ENCODE results near the gene ZNF226.
"Not testable (repeated sequence)": the region's sequence is repeated elsewhere in the genome, so short reads cannot be mapped to it uniquely, and the experiment has no call there.

Gene ZNF226

DNA sequence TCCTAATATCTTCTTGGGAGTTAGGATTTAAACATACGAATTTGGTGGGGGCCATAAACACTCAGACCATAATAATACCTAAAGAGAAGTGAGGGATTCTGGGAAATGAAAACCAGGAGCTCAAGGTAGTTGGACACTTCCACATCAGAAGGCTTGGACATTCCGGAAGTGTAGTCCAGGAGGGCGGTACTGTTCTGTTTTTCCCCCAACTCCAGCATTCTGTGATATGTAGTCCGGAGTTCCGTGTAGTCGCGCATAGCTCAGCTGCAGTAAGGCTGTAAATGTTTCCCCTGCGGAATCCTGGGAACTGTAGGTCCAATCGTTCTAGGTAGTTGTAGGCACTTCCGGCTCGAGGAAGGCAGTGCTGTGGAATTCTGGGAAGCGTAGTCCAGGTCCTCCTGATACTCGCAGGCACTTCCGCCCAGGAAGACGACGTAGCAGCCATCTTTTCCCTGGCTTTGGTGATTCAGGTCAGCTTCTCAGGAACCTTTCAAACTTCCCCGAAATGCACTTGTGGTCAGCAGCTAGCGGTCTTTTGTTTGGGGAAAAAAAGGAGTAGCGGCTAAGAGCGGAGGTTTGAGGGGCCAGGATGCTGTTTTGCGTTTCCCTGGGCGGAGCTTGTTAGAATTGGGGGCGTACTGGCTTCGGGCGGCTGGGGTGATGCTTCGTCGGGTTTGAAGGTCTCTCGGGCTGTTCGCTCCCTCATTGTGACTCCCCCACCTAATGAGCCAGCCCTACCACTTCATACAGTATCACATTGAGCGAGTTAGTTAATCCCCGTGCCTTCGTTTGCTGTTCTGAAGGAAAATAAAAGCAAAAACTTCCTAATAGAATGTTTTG, at the start of gene ZNF226:
TSS of gene ZNF226 (plus strand) at position 428 of the 840 bp plus-strand sequence. CDS start 4,981 bp downstream, outside the sequence.
- peak within 1 kb of the TSS; percentile 29 to 88 (median 86) for H3K9ac ChIP-seq (ENCODE audit: low read length in 5 of 5)
- peak within 1 kb of the TSS; percentile 59 for H3K27ac ChIP-seq (ENCODE audit: low read depth, low read length)
- H3K4me1 ChIP-seq (ENCODE audit: control insufficient read depth in 5 of 5, insufficient read depth in 5 of 5, low read length in 5 of 5), result peaks cover 9 to 18% (median 14%) of the 10 kb centered on the region in 5 donors
- peaks cover 13 to 26% (median 23%) of the 10 kb centered on the region in 5 donors for H3K36me3 ChIP-seq (ENCODE audit: control insufficient read depth in 5 of 5, insufficient read depth in 5 of 5, low read length in 5 of 5)
- peaks cover 12 to 57% (median 48%) of the 10 kb centered on the region in 5 donors for H3K9me3 ChIP-seq (ENCODE audit: control insufficient read depth in 5 of 5, low read length in 5 of 5)
- no peaks in the 10 kb centered on the region for H3K27me3 ChIP-seq (ENCODE audit: control insufficient read depth in 5 of 5, insufficient read depth in 4 of 5, low read length in 5 of 5)
- H3K4me3 ChIP-seq (ENCODE audit: low read depth in 1 of 5, low read length in 5 of 5), result peak within 1 kb of the TSS; percentile 91 to 99 (median 97)

GRCh38 chr19:44121162-44121561, 43.7 kb upstream of the ZNF226 start:
- not testable (repeated sequence) for H3K9ac ChIP-seq (ENCODE audit: low read length in 5 of 5); H3K27ac ChIP-seq (ENCODE audit: low read depth, low read length); H3K4me3 ChIP-seq (ENCODE audit: low read depth in 1 of 5, low read length in 5 of 5); H3K4me1 ChIP-seq (ENCODE audit: control insufficient read depth in 5 of 5, insufficient read depth in 5 of 5, low read length in 5 of 5); H3K27me3 ChIP-seq (ENCODE audit: control insufficient read depth in 5 of 5, insufficient read depth in 4 of 5, low read length in 5 of 5)
- Histone ChIP-seq H3K9me3 (ENCODE audit: control insufficient read depth in 5 of 5, low read length in 5 of 5) (peaks cover 2 to 25% (median 14%) of the 10 kb centered on the region in 5 donors), H3K36me3 (ENCODE audit: control insufficient read depth in 5 of 5, insufficient read depth in 5 of 5, low read length in 5 of 5) (peaks cover 37 to 72% (median 52%) of the 10 kb centered on the region in 5 donors)

GRCh38 chr19:44131955-44132354, 32.9 kb upstream of the ZNF226 start:
- peaks cover 30 to 49% (median 47%) of the 10 kb centered on the region in 5 donors for H3K36me3 ChIP-seq (ENCODE audit: control insufficient read depth in 5 of 5, insufficient read depth in 5 of 5, low read length in 5 of 5)
- H3K4me3 ChIP-seq (ENCODE audit: low read depth in 1 of 5, low read length in 5 of 5), result peak overlapping the region; percentile 1 to 55 (median 30)
- no peak overlapping the region for H3K9ac ChIP-seq (ENCODE audit: low read length in 5 of 5)
- H3K27me3 ChIP-seq (ENCODE audit: control insufficient read depth in 5 of 5, insufficient read depth in 4 of 5, low read length in 5 of 5), result no peaks in the 10 kb centered on the region
- H3K9me3 ChIP-seq (ENCODE audit: control insufficient read depth in 5 of 5, low read length in 5 of 5), result peaks cover 37 to 73% (median 60%) of the 10 kb centered on the region in 5 donors
- no peak overlapping the region for H3K27ac ChIP-seq (ENCODE audit: low read depth, low read length)
- peaks cover 0 to 3% (median 0%) of the 10 kb centered on the region in 5 donors for H3K4me1 ChIP-seq (ENCODE audit: control insufficient read depth in 5 of 5, insufficient read depth in 5 of 5, low read length in 5 of 5)

GRCh38 chr19:44141191-44142058, 23.5 kb upstream of the ZNF226 start, which contains the start of gene ZNF234:
Gene ZNF234, plus strand, starts transcription at chr19:44141554. Its CDS starts 3,079 bp downstream, at chr19:44144633.
- peaks cover 12 to 23% (median 19%) of the 10 kb centered on the region in 5 donors for H3K36me3 ChIP-seq (ENCODE audit: control insufficient read depth in 5 of 5, insufficient read depth in 5 of 5, low read length in 5 of 5)
- H3K9me3 ChIP-seq (ENCODE audit: control insufficient read depth in 5 of 5, low read length in 5 of 5), result no peaks in the 10 kb centered on the region
- peak within 1 kb of the TSS; percentile 90 to 98 (median 94) for H3K4me3 ChIP-seq (ENCODE audit: low read depth in 1 of 5, low read length in 5 of 5)
- H3K9ac ChIP-seq (ENCODE audit: low read length in 5 of 5), result peak within 1 kb of the TSS; percentile 86 to 96 (median 92)
- peak within 1 kb of the TSS; percentile 79 for H3K27ac ChIP-seq (ENCODE audit: low read depth, low read length)
- peaks cover 4 to 18% (median 16%) of the 10 kb centered on the region in 5 donors for H3K4me1 ChIP-seq (ENCODE audit: control insufficient read depth in 5 of 5, insufficient read depth in 5 of 5, low read length in 5 of 5)
- H3K27me3 ChIP-seq (ENCODE audit: control insufficient read depth in 5 of 5, insufficient read depth in 4 of 5, low read length in 5 of 5), result no peaks in the 10 kb centered on the region

- Histone ChIP-seq H3K27me3 (ENCODE audit: control insufficient read depth in 5 of 5, insufficient read depth in 4 of 5, low read length in 5 of 5) (no peaks in the 10 kb centered on the region), H3K9ac (ENCODE audit: low read length in 5 of 5) (peak overlapping the region; percentile 86 to 96 (median 92)), H3K9me3 (ENCODE audit: control insufficient read depth in 5 of 5, low read length in 5 of 5) (no peaks in the 10 kb centered on the region), H3K27ac (ENCODE audit: low read depth, low read length) (peak overlapping the region; percentile 79), H3K4me1 (ENCODE audit: control insufficient read depth in 5 of 5, insufficient read depth in 5 of 5, low read length in 5 of 5) (peaks cover 4 to 18% (median 16%) of the 10 kb centered on the region in 5 donors), H3K36me3 (ENCODE audit: control insufficient read depth in 5 of 5, insufficient read depth in 5 of 5, low read length in 5 of 5) (peaks cover 12 to 26% (median 19%) of the 10 kb centered on the region in 5 donors), H3K4me3 (ENCODE audit: low read depth in 1 of 5, low read length in 5 of 5) (peak overlapping the region; percentile 90 to 98 (median 94))
Observed at GRCh38 chr19:44142059-44142433, 22.9 kb upstream of the ZNF226 start.

DNA sequence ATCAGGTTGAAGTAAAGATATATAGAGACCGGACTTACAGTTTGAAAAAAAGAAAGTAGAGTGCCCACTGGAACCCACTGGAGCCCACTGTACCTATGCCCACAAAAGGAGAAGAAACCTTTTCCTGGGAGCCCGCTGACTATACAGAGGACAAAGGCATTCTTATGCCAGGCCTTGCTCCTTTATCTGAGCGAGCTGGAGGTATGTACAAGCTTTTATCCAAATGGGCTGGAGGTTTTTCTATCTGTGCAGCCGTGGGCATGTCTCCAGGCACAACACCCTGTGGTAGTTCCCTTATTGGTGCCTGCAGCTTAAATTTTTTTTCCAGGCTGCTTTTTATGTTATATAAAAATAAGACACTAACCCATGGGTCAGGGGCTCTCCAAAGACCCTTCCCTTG, 15.1 kb upstream of the ZNF226 start:
- Histone ChIP-seq H3K27me3 (ENCODE audit: control insufficient read depth in 5 of 5, insufficient read depth in 4 of 5, low read length in 5 of 5) (no peaks in the 10 kb centered on the region), H3K36me3 (ENCODE audit: control insufficient read depth in 5 of 5, insufficient read depth in 5 of 5, low read length in 5 of 5) (peaks cover 50 to 92% (median 81%) of the 10 kb centered on the region in 5 donors), H3K27ac (ENCODE audit: low read depth, low read length) (no peak overlapping the region), H3K4me3 (ENCODE audit: low read depth in 1 of 5, low read length in 5 of 5) (peak overlapping the region in 1 of 5 donors; percentile 4), H3K9me3 (ENCODE audit: control insufficient read depth in 5 of 5, low read length in 5 of 5) (peaks cover 31 to 42% (median 33%) of the 10 kb centered on the region in 5 donors), H3K9ac (ENCODE audit: low read length in 5 of 5) (no peak overlapping the region), H3K4me1 (ENCODE audit: control insufficient read depth in 5 of 5, insufficient read depth in 5 of 5, low read length in 5 of 5) (no peaks in the 10 kb centered on the region)

- Histone ChIP-seq H3K9ac (ENCODE audit: low read length in 5 of 5) (no peak overlapping the region), H3K36me3 (ENCODE audit: control insufficient read depth in 5 of 5, insufficient read depth in 5 of 5, low read length in 5 of 5) (peaks cover 56 to 91% (median 85%) of the 10 kb centered on the region in 5 donors), H3K4me3 (ENCODE audit: low read depth in 1 of 5, low read length in 5 of 5) (peak overlapping the region in 4 of 5 donors; percentile 1 to 43 (median 35)), H3K27me3 (ENCODE audit: control insufficient read depth in 5 of 5, insufficient read depth in 4 of 5, low read length in 5 of 5) (no peaks in the 10 kb centered on the region), H3K4me1 (ENCODE audit: control insufficient read depth in 5 of 5, insufficient read depth in 5 of 5, low read length in 5 of 5) (no peaks in the 10 kb centered on the region), H3K27ac (ENCODE audit: low read depth, low read length) (no peak overlapping the region), H3K9me3 (ENCODE audit: control insufficient read depth in 5 of 5, low read length in 5 of 5) (peaks cover 43 to 60% (median 48%) of the 10 kb centered on the region in 5 donors)
Observed at GRCh38 chr19:44151491-44151890, 13.4 kb upstream of the ZNF226 start.

- Histone ChIP-seq H3K9me3 (ENCODE audit: control insufficient read depth in 5 of 5, low read length in 5 of 5) (peaks cover 66 to 94% (median 89%) of the 10 kb centered on the region in 5 donors), H3K4me1 (ENCODE audit: control insufficient read depth in 5 of 5, insufficient read depth in 5 of 5, low read length in 5 of 5) (no peaks in the 10 kb centered on the region), H3K4me3 (ENCODE audit: low read depth in 1 of 5, low read length in 5 of 5) (peak overlapping the region; percentile 29 to 58 (median 41)), H3K27me3 (ENCODE audit: control insufficient read depth in 5 of 5, insufficient read depth in 4 of 5, low read length in 5 of 5) (no peaks in the 10 kb centered on the region), H3K27ac (ENCODE audit: low read depth, low read length) (no peak overlapping the region), H3K36me3 (ENCODE audit: control insufficient read depth in 5 of 5, insufficient read depth in 5 of 5, low read length in 5 of 5) (peaks cover 52 to 61% (median 58%) of the 10 kb centered on the region in 5 donors), H3K9ac (ENCODE audit: low read length in 5 of 5) (no peak overlapping the region)
Observed at GRCh38 chr19:44156475-44156874, 8.4 kb upstream of the ZNF226 start.

DNA sequence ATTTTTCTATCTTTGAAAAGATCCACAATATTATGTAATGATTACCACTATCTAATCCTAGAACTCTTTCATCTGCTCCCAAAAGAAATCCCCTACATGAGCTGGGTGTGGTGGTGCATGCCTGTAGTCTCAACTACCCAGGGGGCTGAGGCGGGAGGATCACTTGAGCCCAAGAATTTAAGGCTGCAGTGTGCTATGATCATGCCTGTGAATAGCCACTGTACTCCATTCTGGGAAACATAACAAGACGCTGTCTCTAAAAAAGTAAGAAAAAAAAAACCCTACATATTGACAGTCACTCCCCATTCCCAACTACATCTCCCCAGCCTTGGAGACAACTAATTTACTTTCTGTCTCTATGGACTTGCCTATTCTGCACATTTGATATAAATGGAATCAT, 1.1 kb upstream of the ZNF226 start:
- Histone ChIP-seq H3K36me3 (ENCODE audit: control insufficient read depth in 5 of 5, insufficient read depth in 5 of 5, low read length in 5 of 5) (peaks cover 6 to 19% (median 14%) of the 10 kb centered on the region in 5 donors), H3K9me3 (ENCODE audit: control insufficient read depth in 5 of 5, low read length in 5 of 5) (peaks cover 18 to 61% (median 51%) of the 10 kb centered on the region in 5 donors), H3K27me3 (ENCODE audit: control insufficient read depth in 5 of 5, insufficient read depth in 4 of 5, low read length in 5 of 5) (no peaks in the 10 kb centered on the region), H3K4me1 (ENCODE audit: control insufficient read depth in 5 of 5, insufficient read depth in 5 of 5, low read length in 5 of 5) (peaks cover 9 to 18% (median 14%) of the 10 kb centered on the region in 5 donors), H3K4me3 (ENCODE audit: low read depth in 1 of 5, low read length in 5 of 5) (peak overlapping the region in 1 of 5 donors; percentile 99), H3K9ac (ENCODE audit: low read length in 5 of 5) (no peak overlapping the region), H3K27ac (ENCODE audit: low read depth, low read length) (no peak overlapping the region)
